Fibroblast of lung (primary cell): Measurements from ENCODE around the gene KCNK15. TPM values are rescaled to one million over a fixed set of nuclear protein-coding genes. Genes with fewer than 3 reads are reported as not detected.

Source experiments
- DNase-seq, 2 donors: peaks; one replicate each; pipeline versions ENCODE4 v3.0.0 to v3.0.0-alpha.2; 2010; ENCODE audit warnings: low read depth in 2 of 2
- H2AFZ ChIP-seq: 2 replicates; pipeline ENCODE4 v1.5.1; 2012; ENCODE audit warnings: low read length, control low read depth, inconsistent platforms
- H3K27ac ChIP-seq: 2 replicates; pipeline ENCODE4 v1.5.1; 2011; ENCODE audit warnings: low read length, control low read depth; ENCODE audit not compliant: insufficient read depth
- H3K27me3 ChIP-seq: 2 replicates; pipeline ENCODE4 v1.5.1; 2011; ENCODE audit warnings: mild to moderate bottlenecking, low read length; ENCODE audit not compliant: control insufficient read depth, insufficient read depth
- H3K36me3 ChIP-seq: 2 replicates; pipeline ENCODE4 v1.5.1; 2011; ENCODE audit warnings: low read length; ENCODE audit not compliant: control insufficient read depth, insufficient read depth
- H3K4me1 ChIP-seq: 2 replicates; pipeline ENCODE4 v1.5.1; 2011; ENCODE audit warnings: low read length; ENCODE audit not compliant: control insufficient read depth, insufficient read depth; ENCODE audit errors: extremely low read depth
- H3K4me2 ChIP-seq: 2 replicates; pipeline ENCODE4 v1.5.1; 2011; ENCODE audit warnings: low read length, control low read depth; ENCODE audit not compliant: insufficient read depth; ENCODE audit errors: extremely low read depth
- H3K4me3 ChIP-seq, 4 experiments: fragments of 200-600 bp in 1 of 4; sonication (generic) in 1 of 4; replicated peaks in 1 of 4; 2 replicates each; pipeline ENCODE4 v1.5.1; 2011 to 2016; ENCODE audit warnings: low read length in 4 of 4, low read depth in 3 of 4, mild to moderate bottlenecking in 3 of 4, control low read depth in 2 of 4, inconsistent platforms in 1 of 4, mixed read lengths in 1 of 4; ENCODE audit not compliant: insufficient read depth in 1 of 4; ENCODE audit errors: control extremely low read depth in 1 of 4
- H3K79me2 ChIP-seq: 2 replicates; pipeline ENCODE4 v1.5.1; 2012; ENCODE audit warnings: mild to moderate bottlenecking, low read length, inconsistent platforms; ENCODE audit not compliant: control insufficient read depth, insufficient read depth
- H3K9ac ChIP-seq: 2 replicates; pipeline ENCODE4 v1.5.1; 2011; ENCODE audit warnings: mild to moderate bottlenecking, low read length, control low read depth; ENCODE audit not compliant: insufficient read depth
- H3K9me3 ChIP-seq: 2 replicates; pipeline ENCODE4 v1.5.1; 2012; ENCODE audit warnings: low read depth, low read length; ENCODE audit not compliant: control insufficient read depth, insufficient read depth
- H4K20me1 ChIP-seq: 2 replicates; pipeline ENCODE4 v1.5.1; 2011; ENCODE audit warnings: low read length; ENCODE audit not compliant: control insufficient read depth, insufficient read depth; ENCODE audit errors: extremely low read depth
- CTCF ChIP-seq, 2 donors: IDR thresholded peaks in 1 of 2; conservative IDR thresholded peaks in 1 of 2; 1 replicate in 1 of 2; 2 replicates in 1 of 2; pipeline ENCODE4 v1.5.1; 2011 to 2012; ENCODE audit warnings: low read length in 2 of 2, control low read depth in 1 of 2, inconsistent platforms in 1 of 2, low read depth in 1 of 2, mild to moderate bottlenecking in 1 of 2
- EZH2 ChIP-seq: IDR thresholded peaks from 2 replicates; pipeline ENCODE4 v1.5.1; 2012; ENCODE audit warnings: low read length, control low read depth, mild to moderate bottlenecking; ENCODE audit errors: missing control alignments
- polyA plus RNA-seq, 2 donors: library from polyadenylated mRNA; depleted of rRNA in 1 of 2; stranded (reverse) in 1 of 2; unstranded in 1 of 2; fragments of >200 nt; gene quantifications; 2 replicates each; pipeline ENCODE4 v1.2.1, GENCODE V29; 2011 to 2012; ENCODE audit warnings: missing spikeins in 1 of 2
- total RNA-seq: library from RNA; depleted of rRNA; stranded (reverse); fragments of >200 nt; gene quantifications from 2 replicates; pipeline ENCODE4 v1.2.1, GENCODE V29; 2014

KCNK15 gene
- total and polyA plus RNA-seq, 2 donors (not counting 1 experiment from before 2014, with no cell fraction given) = 1.8 to 2.2 TPM

- H3K79me2 ChIP-seq = no peaks in the 10 kb centered on the region
- no peak for TF ChIP-seq CTCF (conservative IDR thresholded peaks at IDR 0.05 in 1 of 2, IDR thresholded peaks at IDR 0.05 in 1 of 2; ENCODE audit: low read depth in 1 of 2, low read length in 2 of 2)
- no peaks in the 10 kb centered on the region for H3K36me3 ChIP-seq
- peaks cover 9% of the 10 kb centered on the region for H3K27me3 ChIP-seq
- H3K27ac ChIP-seq = no peak overlapping the region
- H3K4me2 ChIP-seq = no peak overlapping the region
- H4K20me1 ChIP-seq = no peaks in the 10 kb centered on the region
- H2AFZ ChIP-seq = no peak overlapping the region
- DNase-seq = no peak
- no peak overlapping the region for H3K4me3 ChIP-seq
- H3K4me1 ChIP-seq = no peaks in the 10 kb centered on the region
- H3K9ac ChIP-seq = no peak overlapping the region
- H3K9me3 ChIP-seq = no peaks in the 10 kb centered on the region
These were observed 27.0 kb downstream of the KCNK15 start for GRCh38 chr20:44772636-44773035.

- no peak overlapping the region for H3K27ac ChIP-seq
- no peaks in the 10 kb centered on the region for H3K79me2 ChIP-seq
- H3K4me3 ChIP-seq = no peak overlapping the region
- TF ChIP-seq CTCF (conservative IDR thresholded peaks at IDR 0.05 in 1 of 2, IDR thresholded peaks at IDR 0.05 in 1 of 2; ENCODE audit: low read depth in 1 of 2, low read length in 2 of 2) = no peak
- TF ChIP-seq EZH2 = no peak
- H3K36me3 ChIP-seq = no peaks in the 10 kb centered on the region
- no peak overlapping the region for H3K4me2 ChIP-seq
- no peak for DNase-seq
- no peaks in the 10 kb centered on the region for H3K4me1 ChIP-seq
- H3K9ac ChIP-seq = no peak overlapping the region
- H4K20me1 ChIP-seq = no peaks in the 10 kb centered on the region
- no peaks in the 10 kb centered on the region for H3K9me3 ChIP-seq
- H3K27me3 ChIP-seq = peaks cover 9% of the 10 kb centered on the region
- H2AFZ ChIP-seq = no peak overlapping the region
These were observed 27.6 kb downstream of the KCNK15 start for GRCh38 chr20:44773070-44773829.

GRCh38 chr20:44776980-44777379 lies 31.3 kb downstream of the KCNK15 start:
- Histone ChIP-seq H2AFZ (no peak overlapping the region), H3K36me3 (no peaks in the 10 kb centered on the region), H3K4me2 (no peak overlapping the region), H3K4me1 (no peaks in the 10 kb centered on the region), H3K27ac (no peak overlapping the region), H3K9ac (no peak overlapping the region), H3K9me3 (no peaks in the 10 kb centered on the region), H3K27me3 (peaks cover 6% of the 10 kb centered on the region), H3K79me2 (no peaks in the 10 kb centered on the region), H4K20me1 (no peaks in the 10 kb centered on the region), H3K4me3 (no peak overlapping the region)
- DNase-seq = peak; percentile 23
- no peak for TF ChIP-seq CTCF (conservative IDR thresholded peaks at IDR 0.05 in 1 of 2, IDR thresholded peaks at IDR 0.05 in 1 of 2; ENCODE audit: low read depth in 1 of 2, low read length in 2 of 2)
- TF ChIP-seq EZH2 = no peak
